Trophoblast cell (in vitro differentiated cells and primary cell): ENCODE measurements around the gene KRT76.
A peak's percentile ranks its signal among the peaks of the same experiment; 100 is the strongest.

ENCODE experiments used
- DNase-seq, 2 donors: peaks; one replicate each; pipeline ENCODE4 v3.0.0-alpha.2; 2016
- H2AFZ ChIP-seq: 2 replicates; pipeline ENCODE4 v1.6.1; 2013; ENCODE audit warnings: low read length, moderate library complexity, mild to moderate bottlenecking; ENCODE audit not compliant: insufficient read depth, poor library complexity
- H2AK5ac ChIP-seq: 2 replicates; pipeline ENCODE4 v1.6.1; 2013; ENCODE audit warnings: mild to moderate bottlenecking, low read length
- H2BK120ac ChIP-seq: 2 replicates; pipeline ENCODE4 v1.6.1; 2013; ENCODE audit warnings: low read length, mild to moderate bottlenecking, moderate library complexity; ENCODE audit not compliant: insufficient read depth, poor library complexity
- H2BK12ac ChIP-seq: 2 replicates; pipeline ENCODE4 v1.6.1; 2013; ENCODE audit warnings: mild to moderate bottlenecking, low read length, moderate library complexity
- H2BK5ac ChIP-seq: 2 replicates; pipeline ENCODE4 v1.6.1; 2013; ENCODE audit warnings: low read length, low read depth, moderate library complexity, mild to moderate bottlenecking; ENCODE audit not compliant: poor library complexity
- H3K14ac ChIP-seq: 2 replicates; pipeline ENCODE4 v1.6.1; 2013; ENCODE audit warnings: mild to moderate bottlenecking, low read length
- H3K18ac ChIP-seq: 2 replicates; pipeline ENCODE4 v1.6.1; 2013; ENCODE audit warnings: mild to moderate bottlenecking, low read length
- H3K23ac ChIP-seq: 2 replicates; pipeline ENCODE4 v1.6.1; 2013; ENCODE audit warnings: low read length
- H3K27ac ChIP-seq: 2 replicates; pipeline ENCODE4 v1.5.1; 2013; ENCODE audit warnings: low read depth, mild to moderate bottlenecking, inconsistent platforms, low read length, moderate library complexity
- H3K27me3 ChIP-seq: 2 replicates; pipeline ENCODE4 v1.6.1; 2013; ENCODE audit warnings: inconsistent platforms, mild to moderate bottlenecking, low read length, moderate library complexity; ENCODE audit not compliant: insufficient read depth
- H3K36me3 ChIP-seq, 2 experiments: 1 replicate in 1 of 2; 2 replicates in 1 of 2; pipeline ENCODE4 v1.6.1; 2013; ENCODE audit warnings: low read length in 2 of 2, mild to moderate bottlenecking in 2 of 2, moderate library complexity in 1 of 2; ENCODE audit not compliant: insufficient read depth in 2 of 2, control insufficient read depth in 1 of 2
- H3K4ac ChIP-seq: 2 replicates; pipeline ENCODE4 v1.6.1; 2013; ENCODE audit warnings: low read depth, mild to moderate bottlenecking, low read length, moderate library complexity
- H3K4me1 ChIP-seq, 2 experiments: 1 replicate in 1 of 2; 2 replicates in 1 of 2; pipeline ENCODE4 v1.6.1; 2013; ENCODE audit warnings: low read length in 2 of 2, mild to moderate bottlenecking in 2 of 2, moderate library complexity in 1 of 2; ENCODE audit not compliant: insufficient read depth in 2 of 2, control insufficient read depth in 1 of 2
- H3K4me2 ChIP-seq: 2 replicates; pipeline ENCODE4 v1.6.1; 2013; ENCODE audit warnings: inconsistent platforms, mild to moderate bottlenecking, low read length, moderate library complexity
- H3K4me3 ChIP-seq: 2 replicates; pipeline ENCODE4 v1.5.1; 2013; ENCODE audit warnings: mild to moderate bottlenecking, low read depth, low read length, inconsistent platforms
- H3K79me1 ChIP-seq: one replicate; pipeline ENCODE4 v1.6.1; 2013; ENCODE audit warnings: low read length
- H3K79me2 ChIP-seq: 2 replicates; pipeline ENCODE4 v1.6.1; 2013; ENCODE audit warnings: low read length, mild to moderate bottlenecking; ENCODE audit not compliant: control insufficient read depth, insufficient read depth, poor library complexity
- H3K9ac ChIP-seq: 2 replicates; pipeline ENCODE4 v1.6.1; 2013; ENCODE audit warnings: mild to moderate bottlenecking, low read length
- H3K9me3 ChIP-seq: 2 replicates; pipeline ENCODE4 v1.6.1; 2013; ENCODE audit warnings: low read depth, mild to moderate bottlenecking, control low read depth, inconsistent platforms, low read length; ENCODE audit not compliant: insufficient read depth
- H4K12ac ChIP-seq: 2 replicates; pipeline ENCODE4 v1.6.1; 2013; ENCODE audit warnings: low read depth, mild to moderate bottlenecking, low read length, moderate library complexity
- H4K8ac ChIP-seq: 2 replicates; pipeline ENCODE4 v1.6.1; 2013; ENCODE audit warnings: low read depth, mild to moderate bottlenecking, low read length, moderate library complexity
- H4K91ac ChIP-seq: one replicate; pipeline ENCODE4 v1.6.1; 2013; ENCODE audit warnings: low read depth, mild to moderate bottlenecking, low read length, moderate library complexity
- WGBS: extraction: QIAGEN DNeasy Blood & Tissue Kit; methylation state at CpG from one replicate; pipeline ENCODE4 v1.1.7; 2013; ENCODE audit warnings: missing lambda C conversion rate; ENCODE audit not compliant: insufficient read length, insufficient coverage; ENCODE audit errors: extremely low coverage; 5-methylcytosine and 5-hydroxymethylcytosine counted together

Gene KRT76

GRCh38 chr12:52794479-52795331 lies 17.6 kb upstream of the KRT76 start:
- Histone ChIP-seq H3K79me2 (no peaks in the 10 kb centered on the region), H3K4me3 (no peak overlapping the region), H3K4ac (no peak overlapping the region), H3K9ac (no peak overlapping the region), H3K79me1 (no peaks in the 10 kb centered on the region), H3K36me3 (no peaks in the 10 kb centered on the region), H2AK5ac (no peak overlapping the region), H2BK5ac (no peak overlapping the region), H3K4me1 (no peaks in the 10 kb centered on the region), H3K27me3 (no peaks in the 10 kb centered on the region), H3K9me3 (peaks cover 2% of the 10 kb centered on the region), H3K27ac (no peak overlapping the region), H3K4me2 (no peak overlapping the region), H3K18ac (no peak overlapping the region), H2BK120ac (no peak overlapping the region), H2AFZ (no peak overlapping the region), H4K12ac (no peak overlapping the region), H3K23ac (no peak overlapping the region), H4K91ac (no peak overlapping the region), H2BK12ac (no peak overlapping the region), H4K8ac (no peak overlapping the region), H3K14ac (no peak overlapping the region)
- WGBS = no CpG with 5 or more reads among the region's 5 CpGs
- DNase-seq = peak in 1 of 2 donors; percentile 65

GRCh38 chr12:52792185-52793029 lies 15.3 kb upstream of the KRT76 start:
- no peak overlapping the region for H2AK5ac ChIP-seq
- H3K4me1 ChIP-seq = no peaks in the 10 kb centered on the region
- no peak overlapping the region for H4K8ac ChIP-seq
- H3K14ac ChIP-seq = no peak overlapping the region
- H3K4me2 ChIP-seq = no peak overlapping the region
- no peak overlapping the region for H3K23ac ChIP-seq
- no peaks in the 10 kb centered on the region for H3K79me2 ChIP-seq
- peaks cover 2% of the 10 kb centered on the region for H3K9me3 ChIP-seq
- H3K36me3 ChIP-seq = no peaks in the 10 kb centered on the region
- DNase-seq = no peak
- H2BK120ac ChIP-seq = no peak overlapping the region
- no peaks in the 10 kb centered on the region for H3K27me3 ChIP-seq
- H3K4ac ChIP-seq = no peak overlapping the region
- no peak overlapping the region for H2BK12ac ChIP-seq
- H4K12ac ChIP-seq = no peak overlapping the region
- no peaks in the 10 kb centered on the region for H3K79me1 ChIP-seq
- H3K4me3 ChIP-seq = no peak overlapping the region
- no peak overlapping the region for H3K18ac ChIP-seq
- no peak overlapping the region for H3K9ac ChIP-seq
- no CpG with 5 or more reads among the region's 10 CpGs for WGBS
- H2BK5ac ChIP-seq = no peak overlapping the region
- no peak overlapping the region for H4K91ac ChIP-seq
- H2AFZ ChIP-seq = no peak overlapping the region
- H3K27ac ChIP-seq = no peak overlapping the region

DNA sequence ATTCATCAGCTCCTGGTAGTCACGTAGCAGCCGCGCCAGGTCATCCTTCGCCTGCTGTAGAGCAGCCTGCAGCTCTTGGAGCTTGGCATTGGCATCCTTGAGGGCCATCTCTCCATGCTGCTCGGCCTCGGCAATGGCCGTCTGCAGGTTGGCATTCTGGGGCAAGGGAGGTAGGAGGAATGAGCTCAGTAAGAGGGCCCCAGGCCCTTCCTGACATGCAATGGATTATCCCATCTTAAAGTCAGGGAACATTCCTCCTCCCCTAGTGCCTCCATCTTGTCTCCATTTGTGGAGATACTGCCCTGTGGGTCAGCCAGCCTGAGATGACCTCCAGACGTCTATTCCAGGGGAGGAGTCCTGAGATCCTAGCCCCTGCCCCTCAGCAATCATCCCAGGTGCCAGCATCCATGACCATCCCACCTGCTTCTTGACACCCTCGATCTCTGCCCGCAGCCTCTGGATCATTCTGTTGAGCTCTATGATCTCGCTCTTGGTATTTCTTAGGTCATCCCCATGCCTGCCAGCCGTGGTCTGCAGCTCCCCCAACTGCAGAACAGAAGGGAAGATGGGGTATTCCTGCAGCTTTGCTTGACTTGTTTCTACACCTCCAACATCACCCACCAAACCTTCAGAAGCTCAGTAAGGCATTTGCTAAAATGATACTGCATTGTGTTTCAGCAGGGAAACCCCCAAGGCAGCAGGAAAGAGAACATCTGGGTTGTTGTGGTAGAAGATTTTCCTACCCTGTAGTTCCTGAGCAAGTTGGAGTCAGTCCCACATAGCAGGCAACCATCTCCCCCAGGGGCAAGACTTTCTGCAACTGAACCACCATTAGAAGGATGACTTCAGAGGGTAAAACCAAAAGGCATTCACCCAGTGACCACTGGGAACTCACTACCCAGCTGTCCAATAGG lies 14.4 kb upstream of the KRT76 start:
- WGBS = no CpG with 5 or more reads among the region's 12 CpGs

More for the DNA sequence above, 14.4 kb upstream of the KRT76 start:
- no peak overlapping the region for H3K9ac ChIP-seq
- H2BK12ac ChIP-seq = no peak overlapping the region
- H3K4me1 ChIP-seq = no peaks in the 10 kb centered on the region
- H3K4me3 ChIP-seq = no peak overlapping the region
- H3K27ac ChIP-seq = no peak overlapping the region
- no peaks in the 10 kb centered on the region for H3K36me3 ChIP-seq
- no peak overlapping the region for H2AK5ac ChIP-seq
- no peaks in the 10 kb centered on the region for H3K79me2 ChIP-seq
- H3K4ac ChIP-seq = no peak overlapping the region
- H3K79me1 ChIP-seq = no peaks in the 10 kb centered on the region
- no peak overlapping the region for H3K4me2 ChIP-seq
- H3K27me3 ChIP-seq = no peaks in the 10 kb centered on the region
- no peak overlapping the region for H3K18ac ChIP-seq
- H4K91ac ChIP-seq = no peak overlapping the region
- no peak overlapping the region for H4K8ac ChIP-seq
- DNase-seq = no peak
- H2BK120ac ChIP-seq = no peak overlapping the region
- H3K23ac ChIP-seq = no peak overlapping the region
- H2BK5ac ChIP-seq = no peak overlapping the region
- H4K12ac ChIP-seq = no peak overlapping the region
- peaks cover 2% of the 10 kb centered on the region for H3K9me3 ChIP-seq
- no peak overlapping the region for H2AFZ ChIP-seq
- H3K14ac ChIP-seq = no peak overlapping the region
